Mammary epithelial cell (primary cell): Measurements from ENCODE around the gene XAF1.

Source experiments
- CTCF ChIP-seq, 2 donors: IDR thresholded peaks in 1 of 2; conservative IDR thresholded peaks in 1 of 2; 2 replicates each; pipeline ENCODE4 v1.5.1; 2011 to 2012; ENCODE audit warnings: inconsistent platforms in 2 of 2, low read length in 2 of 2, mild to moderate bottlenecking in 2 of 2, control low read depth in 1 of 2, low read depth in 1 of 2; ENCODE audit not compliant: insufficient read depth in 1 of 2; ENCODE audit errors: extremely low read depth in 1 of 2
- EZH2 ChIP-seq: IDR thresholded peaks from 2 replicates; pipeline ENCODE4 v1.6.1; 2012; ENCODE audit warnings: low read length, inconsistent platforms, borderline replicate concordance

- TF ChIP-seq EZH2 = no peak
- TF ChIP-seq CTCF (conservative IDR thresholded peaks at IDR 0.05 in 1 of 2, IDR thresholded peaks at IDR 0.05 in 1 of 2; ENCODE audit: extremely low read depth in 1 of 2, insufficient read depth in 1 of 2, low read depth in 1 of 2, low read length in 2 of 2) = no peak
These were observed 67.2 kb downstream of the XAF1 start for GRCh38 chr17:6823011-6823442.
